GM21825 (cell line): ENCODE data around the gene COASY.

Experiments
- ATAC-seq: cut with Tn5 transposase; IDR thresholded peaks from one replicate; pipeline ENCODE4 v1.9.1; 2021; ENCODE audit warnings: mild to moderate bottlenecking, moderate library complexity; ENCODE audit not compliant: unreplicated experiment

The COASY gene

DNA sequence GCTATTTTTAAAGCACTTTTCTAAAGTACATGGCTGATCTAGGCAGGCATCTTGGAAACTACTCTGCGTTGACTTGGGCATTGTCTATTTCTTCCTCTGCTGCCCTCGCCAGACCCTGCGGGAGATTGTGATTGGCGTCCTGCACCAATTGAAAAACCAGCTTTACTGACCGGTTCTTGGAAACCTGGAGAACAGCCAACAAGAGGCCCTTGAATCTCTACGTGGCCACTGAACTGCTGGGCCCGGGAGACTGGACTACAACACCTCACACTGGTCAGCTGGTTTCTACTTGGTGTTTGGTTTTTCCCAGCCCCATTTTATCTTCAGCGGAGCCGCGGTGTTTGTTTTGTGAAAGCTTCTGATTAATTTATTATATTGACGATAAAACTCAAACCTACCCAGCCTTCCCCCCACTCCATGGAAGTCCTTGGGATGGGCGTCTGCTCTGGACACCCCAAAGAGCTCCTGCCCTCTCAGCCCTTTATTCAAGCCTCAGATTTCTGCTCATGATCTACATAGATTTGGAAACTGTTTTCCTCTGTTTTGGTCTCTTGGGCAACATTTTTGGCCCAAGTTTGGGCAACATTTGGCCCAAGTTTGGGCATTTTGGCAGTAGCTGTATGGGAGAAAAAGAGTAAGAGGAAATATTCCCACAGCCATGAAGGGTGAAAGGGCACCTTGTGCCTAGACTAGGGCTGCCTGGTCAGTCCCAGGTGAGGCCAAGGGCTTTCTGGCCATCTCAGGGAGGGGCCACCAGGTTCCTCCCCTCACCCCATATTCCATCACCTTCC, 9.7 kb downstream of the COASY start:
- ATAC-seq = no peak

DNA sequence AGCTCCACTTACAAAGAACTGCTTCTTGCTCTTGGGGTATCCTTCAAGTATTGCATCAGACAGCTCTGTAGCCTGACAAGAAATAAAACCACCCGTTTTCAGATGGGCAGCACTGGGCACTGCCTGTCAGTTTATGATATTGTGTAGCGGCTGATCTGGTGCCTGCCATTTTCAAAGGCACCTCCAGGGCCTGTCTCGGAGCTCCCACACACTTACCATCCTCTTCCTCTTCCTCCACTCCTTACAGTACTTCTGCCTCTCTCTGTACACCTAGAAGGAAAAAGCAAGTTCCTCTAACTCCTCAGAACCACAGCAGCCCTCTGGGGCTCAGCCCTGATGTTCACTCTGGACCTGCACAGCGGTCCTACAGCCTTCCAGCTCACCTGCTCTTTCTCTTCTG, 11.1 kb downstream of the COASY start:
- ATAC-seq = no peak

- no peak for ATAC-seq
Observed at GRCh38 chr17:42574463-42574862, 12.5 kb downstream of the COASY start.

GRCh38 chr17:42577140-42577531, 15.2 kb downstream of the COASY start:
- ATAC-seq = no peak

DNA sequence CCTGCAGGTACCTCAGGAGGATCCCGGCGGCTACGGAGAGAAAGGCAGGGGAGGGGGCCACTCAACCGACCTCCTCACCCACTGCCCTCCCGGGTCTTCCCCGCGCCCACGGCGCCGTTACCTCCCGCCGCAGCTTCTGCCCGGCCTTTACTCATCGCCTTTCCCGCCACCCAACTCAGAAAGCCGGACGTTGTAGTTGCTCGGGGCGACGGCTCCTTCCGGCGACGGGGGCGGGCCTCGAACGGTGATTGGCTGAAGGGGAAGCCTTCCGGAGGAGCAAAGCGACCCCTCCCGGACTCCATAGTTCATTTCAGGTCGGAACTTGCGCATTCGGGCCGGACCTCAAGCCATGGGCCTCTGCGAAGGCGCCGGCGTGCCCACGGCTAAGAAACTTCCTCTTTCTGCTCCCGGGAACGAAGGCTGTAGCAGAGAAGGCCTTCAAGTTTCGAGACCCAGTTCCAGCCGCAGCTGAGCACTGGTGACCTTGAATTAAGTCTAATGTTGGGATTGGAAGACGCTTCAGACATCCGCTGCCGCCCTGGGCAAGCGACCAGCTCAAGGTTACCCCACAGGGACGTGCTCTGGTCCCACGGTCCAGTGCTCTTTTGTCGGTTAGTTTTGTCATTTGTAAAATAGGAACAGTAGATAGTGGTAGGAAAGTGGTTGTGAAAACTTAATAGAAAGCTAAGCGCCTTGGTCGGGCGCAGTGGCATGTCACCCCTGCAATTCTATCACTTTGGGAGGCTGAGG, 15.8 kb downstream of the COASY start, which contains the start of gene PSMC3IP:
PSMC3IP (minus strand) TSS at position 198 of the 750 bp plus-strand sequence; CDS start at position 155, 43 bp downstream.
- ATAC-seq = peak; percentile 63

DNA sequence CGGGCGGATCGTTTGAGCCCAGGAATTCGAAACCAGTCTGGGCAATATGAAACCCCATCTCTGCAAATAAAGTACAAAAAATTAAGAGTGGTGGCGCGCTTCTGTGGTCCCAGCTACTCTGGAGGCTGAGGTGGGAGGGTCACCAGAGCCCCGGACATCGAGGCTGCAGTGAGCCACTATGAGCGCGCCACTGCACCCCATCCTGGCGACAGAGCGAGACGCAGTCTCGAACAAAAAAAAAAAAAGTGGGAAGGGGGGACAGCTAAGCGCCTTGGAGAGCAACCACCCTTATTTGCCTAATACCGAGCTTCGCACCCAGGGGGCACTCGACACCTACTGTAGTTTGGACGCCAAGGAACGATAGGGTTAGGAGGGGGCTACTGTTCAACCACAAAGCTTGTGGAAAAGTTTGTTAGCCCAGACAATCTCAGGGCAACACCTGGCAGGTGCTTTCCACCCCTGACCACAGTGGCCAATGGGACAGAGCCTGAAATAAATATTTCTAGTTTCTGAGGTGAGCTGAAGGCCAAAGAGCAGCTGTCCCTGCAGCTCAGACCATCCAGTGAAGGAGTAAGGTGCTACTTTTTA, 16.4 kb downstream of the COASY start:
- ATAC-seq = peak; percentile 53

DNA sequence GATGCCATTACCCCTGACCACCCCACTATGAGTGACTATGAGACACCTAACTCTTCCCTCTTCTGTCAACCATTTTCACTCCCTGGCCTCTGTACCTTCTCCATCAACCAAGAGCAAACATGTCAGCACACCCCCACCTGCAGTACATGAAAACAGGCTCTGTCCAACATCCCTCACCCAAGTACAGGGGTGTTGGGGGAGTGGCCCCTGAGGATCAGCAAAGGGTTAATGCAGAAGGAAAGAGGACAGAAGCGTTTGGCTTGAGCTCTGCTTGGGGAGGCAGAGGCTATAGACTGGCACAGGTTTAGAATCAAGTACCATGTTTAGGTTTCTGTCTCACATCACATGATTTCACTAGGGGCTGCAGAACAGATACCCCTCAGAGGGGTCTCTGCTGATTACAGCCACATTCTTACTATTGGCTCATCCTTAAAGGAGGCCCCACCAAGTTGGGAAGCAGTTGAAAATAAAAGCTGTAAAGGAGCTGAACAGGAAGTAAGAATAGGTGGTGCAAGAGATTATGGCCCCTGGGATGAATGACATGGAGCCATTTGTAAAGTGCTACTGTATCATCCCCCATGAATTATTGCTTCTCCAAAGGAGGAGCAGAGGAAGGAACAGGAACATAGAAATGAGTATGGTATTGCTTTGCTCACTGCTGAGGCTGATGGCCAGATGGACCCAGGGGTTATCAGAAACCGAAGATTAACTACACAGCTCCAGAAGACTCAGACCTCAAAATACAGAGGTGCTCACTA, 18.0 kb downstream of the COASY start:
- ATAC-seq = no peak

DNA sequence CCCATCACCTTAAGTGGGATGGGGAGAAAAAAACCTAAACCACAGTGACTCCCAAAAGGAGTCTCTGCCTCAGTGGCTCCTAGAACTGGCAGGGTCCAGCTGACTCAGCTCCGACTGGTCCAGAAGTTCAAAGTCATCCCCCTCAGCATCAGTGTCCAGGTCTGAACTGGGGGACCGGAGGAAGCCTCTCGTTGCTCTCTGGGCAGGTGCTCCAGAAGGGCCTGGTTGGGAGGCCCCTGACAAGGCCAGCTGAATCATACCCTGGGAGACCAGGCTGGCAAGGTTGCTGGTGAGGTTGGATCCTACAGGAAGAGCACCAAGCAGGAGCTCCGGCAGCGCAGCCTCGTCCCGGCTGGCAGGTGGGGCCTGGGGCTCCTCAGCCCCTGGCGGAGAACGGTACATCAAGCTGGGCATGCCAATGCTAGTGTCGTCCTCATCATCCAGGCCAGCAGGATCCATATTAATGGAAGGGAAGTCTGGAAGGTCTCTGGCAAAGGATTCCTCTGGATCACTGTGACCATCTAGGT, 19.9 kb downstream of the COASY start:
- ATAC-seq = no peak

DNA sequence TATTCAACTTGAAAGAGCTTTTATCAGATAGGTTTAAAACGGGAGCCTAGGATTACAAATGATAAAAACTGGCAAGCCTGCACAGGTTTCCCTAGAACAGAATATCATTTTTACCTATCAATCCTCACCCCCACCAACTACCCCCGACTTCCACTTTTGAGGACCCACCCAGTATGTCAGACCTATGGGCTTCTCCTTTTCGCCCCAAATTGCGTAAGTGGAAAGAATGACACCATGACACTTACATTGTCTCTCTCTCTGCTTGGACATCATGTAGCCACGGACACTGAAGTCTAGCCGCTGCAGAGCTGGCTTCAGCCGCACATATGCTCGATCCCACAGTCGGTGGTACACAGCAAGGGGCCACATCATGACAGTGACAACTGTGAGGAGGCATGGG, 22.9 kb downstream of the COASY start:
- no peak for ATAC-seq

- no peak for ATAC-seq
Observed at GRCh38 chr17:42585353-42585752, 23.4 kb downstream of the COASY start.

- ATAC-seq = no peak
Observed at GRCh38 chr17:42586514-42587230, 24.7 kb downstream of the COASY start.

- no peak for ATAC-seq
Observed at GRCh38 chr17:42590886-42591285, 28.9 kb downstream of the COASY start.

GRCh38 chr17:42591411-42591810, 29.5 kb downstream of the COASY start:
- no peak for ATAC-seq

GRCh38 chr17:42596386-42596785, 34.4 kb downstream of the COASY start:
- no peak for ATAC-seq

DNA sequence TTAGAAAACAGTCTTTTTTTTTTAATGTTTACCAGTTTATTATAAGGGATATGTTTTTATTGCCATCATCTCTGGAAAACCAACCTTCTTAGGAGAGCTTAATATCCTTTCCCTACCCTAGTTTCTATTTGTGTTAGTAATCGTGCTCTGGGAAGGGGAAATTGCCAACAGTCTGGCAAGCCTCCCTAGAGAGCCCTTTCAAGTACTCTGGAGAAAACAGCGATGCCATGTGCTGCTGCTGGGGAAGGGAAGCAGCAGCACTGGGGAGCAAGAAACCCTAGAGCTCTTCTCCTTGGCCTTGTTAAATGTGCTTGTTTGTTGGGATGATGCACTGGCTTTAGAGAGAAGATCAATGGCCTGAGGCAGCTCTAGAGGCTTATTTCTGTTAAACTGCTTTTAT, 37.0 kb downstream of the COASY start:
- no peak for ATAC-seq

- no peak for ATAC-seq
Observed at GRCh38 chr17:42603318-42603717, 41.4 kb downstream of the COASY start.

- no peak for ATAC-seq
Observed at GRCh38 chr17:42607769-42608168, 45.8 kb downstream of the COASY start.

DNA sequence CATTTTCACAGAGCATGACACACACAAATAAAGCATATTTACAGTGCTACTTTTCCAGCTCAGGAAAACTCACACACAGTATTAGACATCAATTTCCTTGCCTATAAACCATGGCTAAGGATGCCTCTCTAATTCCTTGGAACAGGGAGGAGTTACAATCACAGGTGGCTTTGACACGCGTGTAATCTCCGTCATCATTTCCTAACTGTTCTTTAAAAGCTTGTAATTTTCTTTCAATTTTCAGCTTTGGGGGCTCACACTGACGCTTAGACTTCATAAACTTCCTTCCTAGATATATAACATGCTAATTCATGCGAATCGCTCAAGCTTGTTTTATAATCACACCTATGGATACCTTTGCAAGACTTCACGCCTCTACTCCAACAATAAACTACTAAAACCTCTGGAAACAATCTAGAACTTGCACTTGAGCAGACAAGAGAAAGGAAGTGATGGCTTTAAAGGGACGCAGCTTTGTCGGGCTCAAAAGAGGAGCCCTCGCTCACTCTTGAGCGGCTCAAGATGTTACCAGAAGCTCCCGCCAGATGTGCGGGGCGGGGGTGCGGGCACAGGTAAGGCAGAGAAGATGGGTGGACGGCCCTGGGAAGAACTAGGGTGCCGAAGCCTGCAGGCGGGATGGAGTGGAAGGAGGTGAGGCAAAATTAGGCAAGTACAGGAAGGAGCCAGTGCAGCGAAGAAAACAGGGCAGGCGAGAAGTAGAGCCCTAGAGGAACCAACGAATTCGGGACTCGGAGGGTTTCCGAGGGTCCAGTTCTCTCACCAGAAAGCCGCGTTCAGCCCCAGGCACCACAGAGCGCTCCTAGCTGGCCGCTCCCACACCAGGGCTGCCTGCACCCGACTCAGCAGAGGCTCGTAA, 46.6 kb downstream of the COASY start:
- ATAC-seq = peak; percentile 41

- ATAC-seq = peak; percentile 80
Observed at GRCh38 chr17:42609182-42609813, 47.4 kb downstream of the COASY start, which contains the start of the genes RETREG3 and TUBG1. TSS of gene RETREG3 (minus strand) at chr17:42609374. CDS start at chr17:42609324, 50 bp downstream. TSS of gene TUBG1 (plus strand) at chr17:42609683. CDS start at chr17:42609738, 55 bp downstream.
